CD4-positive, alpha-beta T cell treated with Interferon alpha-2 for 1 hour (primary cell): ENCODE measurements around the gene ANTKMT.

Experiments
- DNase-seq, 2 donors: peaks; one replicate each; pipeline ENCODE4 v3.0.0-alpha.2; 2020 to 2022

The ANTKMT gene

GRCh38 chr16:720990-721764 is at the start of gene ANTKMT:
Gene ANTKMT (plus strand): TSS chr16:721146. CDS start chr16:721275, 129 bp downstream.
- peak; percentile 79 to 84 for DNase-seq

GRCh38 chr16:671353-672131 is 49.4 kb upstream of the ANTKMT start:
- DNase-seq, result no peak

- DNase-seq, result no peak
Measured at GRCh38 chr16:672371-672770, 48.6 kb upstream of the ANTKMT start.

- no peak for DNase-seq
Measured at GRCh38 chr16:672851-673250, 48.1 kb upstream of the ANTKMT start.

- DNase-seq, result no peak
Measured at GRCh38 chr16:673399-673991, 47.5 kb upstream of the ANTKMT start.

- no peak for DNase-seq
Measured at GRCh38 chr16:674214-674881, 46.6 kb upstream of the ANTKMT start.

GRCh38 chr16:674968-675883 is 45.7 kb upstream of the ANTKMT start, which contains the start of gene RHBDL1:
Gene RHBDL1 (plus strand): TSS chr16:675671. CDS start chr16:675791, 120 bp downstream.
- DNase-seq, result no peak

GRCh38 chr16:675884-676564 is 44.9 kb upstream of the ANTKMT start:
- DNase-seq, result no peak

GRCh38 chr16:676565-676902 is 44.4 kb upstream of the ANTKMT start:
- no peak for DNase-seq

GRCh38 chr16:676913-677312 is 44.0 kb upstream of the ANTKMT start:
- DNase-seq, result peak in 1 of 2 donors; percentile 55

GRCh38 chr16:677316-678190 is 43.4 kb upstream of the ANTKMT start:
- no peak for DNase-seq

GRCh38 chr16:678209-678857 is 42.6 kb upstream of the ANTKMT start:
- no peak for DNase-seq

- peak; percentile 55 to 68 for DNase-seq
Measured at GRCh38 chr16:678858-679813, 41.8 kb upstream of the ANTKMT start.

GRCh38 chr16:679814-680624 is 40.9 kb upstream of the ANTKMT start, which contains the start of gene STUB1:
Gene STUB1 (plus strand): TSS chr16:680410. CDS start chr16:680526, 116 bp downstream.
- DNase-seq, result peak; percentile 84 to 90

- DNase-seq, result no peak
Measured at GRCh38 chr16:680625-680945, 40.4 kb upstream of the ANTKMT start.

GRCh38 chr16:680967-681745 is 39.8 kb upstream of the ANTKMT start:
- DNase-seq, result no peak
